ENCODE measurements around the gene DCTN2. TPM values are rescaled to one million over a fixed set of nuclear protein-coding genes. Genes with fewer than 3 reads are reported as not detected.
A peak's percentile ranks its signal among the peaks of the same experiment; 100 is the strongest.
"Not testable (repeated sequence)": the region's sequence is repeated elsewhere in the genome, so short reads cannot be mapped to it uniquely, and the experiment has no call there.

The DCTN2 gene
- total and polyA plus RNA-seq, 4 donors, result 122 to 159 (median 133) TPM

- WGBS, 2 donors, result 63% methylated on average over 8 of the region's 8 CpGs
- H3K27ac ChIP-seq (ENCODE audit: low read depth in 1 of 2, low read length in 2 of 2), result peak overlapping the region in 1 of 2 donors; percentile 55
- intact Hi-C loops (cut with DNase I), result no loop called here
These were observed 28.6 kb downstream of the DCTN2 start for GRCh38 chr12:57518176-57518919.

GRCh38 chr12:57517718-57518117 lies 29.3 kb downstream of the DCTN2 start:
- WGBS, 2 donors, result 71 to 75% methylated on average over 10 of the region's 10 CpGs
- ATAC-seq (ENCODE audit: low FRiP score); intact Hi-C loops (cut with DNase I); H3K9me3 ChIP-seq (ENCODE audit: control insufficient read depth, low read length); DNase-seq; H3K27me3 ChIP-seq (ENCODE audit: control insufficient read depth in 1 of 2, insufficient read depth in 2 of 2, low read length in 1 of 2); H3K4me1 ChIP-seq (ENCODE audit: control insufficient read depth in 1 of 2, insufficient read depth in 2 of 2, low read length in 2 of 2); H3K4me3 ChIP-seq (ENCODE audit: low read length in 2 of 2): not testable (repeated sequence)
- H3K36me3 ChIP-seq (ENCODE audit: control insufficient read depth in 1 of 2, insufficient read depth in 2 of 2, low read length in 1 of 2), result peaks cover 0 to 16% of the 10 kb centered on the region in 2 donors
- H3K27ac ChIP-seq (ENCODE audit: low read depth in 1 of 2, low read length in 2 of 2), result peak overlapping the region in 1 of 2 donors; percentile 12

More at GRCh38 chr12:57518176-57518919, 28.6 kb downstream of the DCTN2 start:
- no peaks in the 10 kb centered on the region for H3K9me3 ChIP-seq (ENCODE audit: control insufficient read depth, low read length)
- no peaks in the 10 kb centered on the region for H3K27me3 ChIP-seq (ENCODE audit: control insufficient read depth in 1 of 2, insufficient read depth in 2 of 2, low read length in 1 of 2)
- no peak for ATAC-seq (ENCODE audit: low FRiP score)
- DNase-seq, result no peak
- H3K4me1 ChIP-seq (ENCODE audit: control insufficient read depth in 1 of 2, insufficient read depth in 2 of 2, low read length in 2 of 2), result peaks cover 1 to 2% of the 10 kb centered on the region in 2 donors
- peaks cover 0 to 15% of the 10 kb centered on the region in 2 donors for H3K36me3 ChIP-seq (ENCODE audit: control insufficient read depth in 1 of 2, insufficient read depth in 2 of 2, low read length in 1 of 2)
- no peak overlapping the region for H3K4me3 ChIP-seq (ENCODE audit: low read length in 2 of 2)

GRCh38 chr12:57517187-57517586 lies 29.8 kb downstream of the DCTN2 start:
- peaks cover 1 to 2% of the 10 kb centered on the region in 2 donors for H3K4me1 ChIP-seq (ENCODE audit: control insufficient read depth in 1 of 2, insufficient read depth in 2 of 2, low read length in 2 of 2)
- intact Hi-C loops (cut with DNase I), result no loop called here
- H3K4me3 ChIP-seq (ENCODE audit: low read length in 2 of 2), result no peak overlapping the region
- H3K27ac ChIP-seq (ENCODE audit: low read depth in 1 of 2, low read length in 2 of 2), result peak overlapping the region in 1 of 2 donors; percentile 18
- H3K27me3 ChIP-seq (ENCODE audit: control insufficient read depth in 1 of 2, insufficient read depth in 2 of 2, low read length in 1 of 2), result no peaks in the 10 kb centered on the region
- H3K9me3 ChIP-seq (ENCODE audit: control insufficient read depth, low read length), result no peaks in the 10 kb centered on the region
- 15 to 35% methylated on average over 1 of the region's 1 CpG for WGBS, 2 donors
- ATAC-seq (ENCODE audit: low FRiP score), result no peak
- H3K36me3 ChIP-seq (ENCODE audit: control insufficient read depth in 1 of 2, insufficient read depth in 2 of 2, low read length in 1 of 2), result peaks cover under 1 to 16% of the 10 kb centered on the region in 2 donors
- no peak for DNase-seq

- Histone ChIP-seq H3K9me3 (ENCODE audit: control insufficient read depth, low read length) (no peaks in the 10 kb centered on the region), H3K27ac (ENCODE audit: low read depth in 1 of 2, low read length in 2 of 2) (no peak overlapping the region), H3K36me3 (ENCODE audit: control insufficient read depth in 1 of 2, insufficient read depth in 2 of 2, low read length in 1 of 2) (peaks cover 5 to 19% of the 10 kb centered on the region in 2 donors), H3K27me3 (ENCODE audit: control insufficient read depth in 1 of 2, insufficient read depth in 2 of 2, low read length in 1 of 2) (no peaks in the 10 kb centered on the region), H3K4me3 (ENCODE audit: low read length in 2 of 2) (no peak overlapping the region), H3K4me1 (ENCODE audit: control insufficient read depth in 1 of 2, insufficient read depth in 2 of 2, low read length in 2 of 2) (peaks cover 1 to 2% of the 10 kb centered on the region in 2 donors)
- intact Hi-C loops (cut with DNase I), result no loop called here
- DNase-seq (no peak), ATAC-seq (ENCODE audit: low FRiP score) (no peak)
- 89 to 91% methylated on average over 11 of the region's 11 CpGs for WGBS, 2 donors
These were observed 30.3 kb downstream of the DCTN2 start for GRCh38 chr12:57516617-57517153.

DNA sequence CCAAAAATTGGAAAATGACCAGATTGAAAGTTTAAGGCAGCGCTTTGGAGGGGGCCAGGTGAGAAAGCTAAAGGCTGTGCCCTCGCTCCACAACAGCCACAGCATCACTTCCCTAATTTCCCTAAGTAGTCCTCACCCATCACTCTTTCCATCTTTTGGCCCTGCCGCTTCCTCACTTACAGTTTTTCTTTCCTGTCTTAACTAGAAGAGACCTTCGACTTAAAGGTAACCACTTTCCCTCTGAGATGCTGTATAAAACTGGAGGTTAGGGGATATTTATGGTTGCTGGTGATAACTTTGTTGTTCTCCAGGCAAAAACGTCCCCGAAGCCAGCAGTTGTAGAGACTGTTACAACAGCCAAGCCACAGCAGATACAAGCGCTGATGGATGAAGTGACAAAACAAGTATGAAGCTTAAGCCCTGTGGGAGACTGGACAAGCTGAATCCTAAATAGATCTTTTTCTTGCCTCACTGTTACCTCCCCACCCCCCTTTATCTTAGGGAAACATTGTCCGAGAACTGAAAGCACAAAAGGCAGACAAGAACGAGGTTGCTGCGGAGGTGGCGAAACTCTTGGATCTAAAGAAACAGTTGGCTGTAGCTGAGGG lies 31.0 kb downstream of the DCTN2 start:
- Histone ChIP-seq H3K36me3 (ENCODE audit: control insufficient read depth in 1 of 2, insufficient read depth in 2 of 2, low read length in 1 of 2) (peaks cover 7 to 19% of the 10 kb centered on the region in 2 donors), H3K27me3 (ENCODE audit: control insufficient read depth in 1 of 2, insufficient read depth in 2 of 2, low read length in 1 of 2) (no peaks in the 10 kb centered on the region), H3K4me3 (ENCODE audit: low read length in 2 of 2) (no peak overlapping the region), H3K9me3 (ENCODE audit: control insufficient read depth, low read length) (no peaks in the 10 kb centered on the region), H3K27ac (ENCODE audit: low read depth in 1 of 2, low read length in 2 of 2) (no peak overlapping the region), H3K4me1 (ENCODE audit: control insufficient read depth in 1 of 2, insufficient read depth in 2 of 2, low read length in 2 of 2) (peaks cover 0 to 1% of the 10 kb centered on the region in 2 donors)
- ATAC-seq (ENCODE audit: low FRiP score) (no peak), DNase-seq (no peak)
- intact Hi-C loops (cut with DNase I), result no loop called here
- 70 to 73% methylated on average over 11 of the region's 11 CpGs for WGBS, 2 donors

DNA sequence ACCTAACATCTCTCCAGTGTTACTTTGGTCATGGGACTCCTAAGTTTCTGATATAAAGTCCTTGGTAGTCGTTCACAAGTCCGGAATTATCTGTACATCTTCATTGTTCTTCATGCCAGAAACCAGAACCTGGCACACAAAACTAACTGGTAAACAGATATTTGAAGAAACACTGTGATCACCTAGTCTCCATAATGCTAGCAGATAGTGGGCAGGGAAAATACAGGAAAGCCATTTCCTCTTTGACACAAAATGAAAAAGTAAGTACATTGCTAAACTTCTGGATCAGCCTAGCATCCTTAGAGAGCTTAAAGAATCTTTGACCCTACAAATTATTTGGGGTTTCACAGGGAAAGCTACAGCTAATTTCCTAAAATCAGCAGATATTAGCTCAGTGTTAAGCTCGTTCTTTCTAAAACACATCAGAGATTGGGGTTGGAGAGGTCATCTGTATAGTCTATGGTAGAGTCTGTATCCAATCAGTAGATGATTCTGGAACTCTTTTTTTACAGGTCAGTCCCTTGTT lies 31.5 kb downstream of the DCTN2 start:
- intact Hi-C loops (cut with DNase I), result no loop called here
- no peaks in the 10 kb centered on the region for H3K27me3 ChIP-seq (ENCODE audit: control insufficient read depth in 1 of 2, insufficient read depth in 2 of 2, low read length in 1 of 2)
- WGBS, 2 donors, result 69 to 75% methylated on average over 3 of the region's 3 CpGs
- ATAC-seq (ENCODE audit: low FRiP score) (no peak), DNase-seq (no peak)
- H3K27ac ChIP-seq (ENCODE audit: low read depth in 1 of 2, low read length in 2 of 2), result no peak overlapping the region
- H3K4me1 ChIP-seq (ENCODE audit: control insufficient read depth in 1 of 2, insufficient read depth in 2 of 2, low read length in 2 of 2), result peaks cover 0 to 1% of the 10 kb centered on the region in 2 donors
- H3K4me3 ChIP-seq (ENCODE audit: low read length in 2 of 2), result no peak overlapping the region
- H3K36me3 ChIP-seq (ENCODE audit: control insufficient read depth in 1 of 2, insufficient read depth in 2 of 2, low read length in 1 of 2), result peaks cover 7 to 19% of the 10 kb centered on the region in 2 donors
- no peaks in the 10 kb centered on the region for H3K9me3 ChIP-seq (ENCODE audit: control insufficient read depth, low read length)

GRCh38 chr12:57514720-57515407 lies 32.1 kb downstream of the DCTN2 start:
- H3K27ac ChIP-seq (ENCODE audit: low read depth in 1 of 2, low read length in 2 of 2), result no peak overlapping the region

GRCh38 chr12:57514246-57514645 lies 32.7 kb downstream of the DCTN2 start:
- intact Hi-C loops (cut with DNase I), result not testable (repeated sequence)

More at GRCh38 chr12:57514720-57515407, 32.1 kb downstream of the DCTN2 start:
- no peak for DNase-seq
- Histone ChIP-seq H3K36me3 (ENCODE audit: control insufficient read depth in 1 of 2, insufficient read depth in 2 of 2, low read length in 1 of 2) (peaks cover 7 to 19% of the 10 kb centered on the region in 2 donors), H3K9me3 (ENCODE audit: control insufficient read depth, low read length) (no peaks in the 10 kb centered on the region), H3K4me1 (ENCODE audit: control insufficient read depth in 1 of 2, insufficient read depth in 2 of 2, low read length in 2 of 2) (peaks cover 0 to 1% of the 10 kb centered on the region in 2 donors), H3K27me3 (ENCODE audit: control insufficient read depth in 1 of 2, insufficient read depth in 2 of 2, low read length in 1 of 2) (no peaks in the 10 kb centered on the region), H3K4me3 (ENCODE audit: low read length in 2 of 2) (no peak overlapping the region)
- no peak for ATAC-seq (ENCODE audit: low FRiP score)
- WGBS, 2 donors, result 83 to 85% methylated on average over 9 of the region's 9 CpGs
- intact Hi-C loops (cut with DNase I), result no loop called here

More at GRCh38 chr12:57514246-57514645, 32.7 kb downstream of the DCTN2 start:
- not testable (repeated sequence) for ATAC-seq (ENCODE audit: low FRiP score); DNase-seq; H3K4me3 ChIP-seq (ENCODE audit: low read length in 2 of 2); H3K4me1 ChIP-seq (ENCODE audit: control insufficient read depth in 1 of 2, insufficient read depth in 2 of 2, low read length in 2 of 2); H3K9me3 ChIP-seq (ENCODE audit: control insufficient read depth, low read length); H3K27ac ChIP-seq (ENCODE audit: low read depth in 1 of 2, low read length in 2 of 2); H3K27me3 ChIP-seq (ENCODE audit: control insufficient read depth in 1 of 2, insufficient read depth in 2 of 2, low read length in 1 of 2)
- WGBS, 2 donors, result 89% methylated on average over 9 of the region's 9 CpGs
- peaks cover 7 to 19% of the 10 kb centered on the region in 2 donors for H3K36me3 ChIP-seq (ENCODE audit: control insufficient read depth in 1 of 2, insufficient read depth in 2 of 2, low read length in 1 of 2)

Data from aorta (tissue), 5 donors.